ENCODE data around the gene SLC6A18. TPM values are rescaled to one million over a fixed set of nuclear protein-coding genes. Genes with fewer than 3 reads are reported as not detected.

The SLC6A18 gene
- total RNA-seq, 4 donors from 2014 or later = not detected

DNA sequence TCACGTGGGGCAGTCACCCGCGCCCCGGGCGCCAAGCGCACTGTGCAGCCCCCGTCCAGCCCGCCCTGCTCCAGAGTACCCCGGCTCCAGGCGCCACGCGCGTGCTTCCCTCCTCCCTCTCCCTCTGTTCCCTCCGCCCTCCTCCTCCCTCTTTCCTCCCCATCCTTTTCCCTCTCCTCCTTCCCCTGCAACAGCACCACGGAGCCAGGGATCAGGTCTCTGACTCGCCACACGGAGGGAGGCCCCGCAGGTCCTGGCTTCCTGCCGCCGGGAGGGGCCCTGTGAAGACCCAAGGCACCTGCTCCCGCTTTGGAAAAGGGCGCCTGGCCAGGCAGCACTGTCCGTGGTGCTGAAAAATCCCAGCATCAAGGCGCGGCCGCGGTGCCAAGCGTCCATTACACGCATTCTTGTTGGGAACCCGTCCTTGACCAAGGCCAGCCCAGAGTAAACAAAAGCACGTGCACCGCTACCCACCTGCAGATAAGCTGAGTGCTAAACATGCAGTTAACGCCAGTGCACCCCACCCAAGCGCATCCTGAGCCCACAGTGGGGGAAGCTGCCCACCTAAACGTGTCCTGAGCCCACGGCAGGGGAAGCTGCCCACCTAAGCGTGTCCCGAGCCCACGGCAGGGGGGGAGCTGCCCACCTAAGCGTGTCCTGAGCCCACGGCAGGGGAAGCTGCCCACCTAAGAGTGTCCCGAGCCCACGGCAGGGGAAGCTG lies 21.7 kb downstream of the SLC6A18 start:
- TF ChIP-seq, protein P1, sequence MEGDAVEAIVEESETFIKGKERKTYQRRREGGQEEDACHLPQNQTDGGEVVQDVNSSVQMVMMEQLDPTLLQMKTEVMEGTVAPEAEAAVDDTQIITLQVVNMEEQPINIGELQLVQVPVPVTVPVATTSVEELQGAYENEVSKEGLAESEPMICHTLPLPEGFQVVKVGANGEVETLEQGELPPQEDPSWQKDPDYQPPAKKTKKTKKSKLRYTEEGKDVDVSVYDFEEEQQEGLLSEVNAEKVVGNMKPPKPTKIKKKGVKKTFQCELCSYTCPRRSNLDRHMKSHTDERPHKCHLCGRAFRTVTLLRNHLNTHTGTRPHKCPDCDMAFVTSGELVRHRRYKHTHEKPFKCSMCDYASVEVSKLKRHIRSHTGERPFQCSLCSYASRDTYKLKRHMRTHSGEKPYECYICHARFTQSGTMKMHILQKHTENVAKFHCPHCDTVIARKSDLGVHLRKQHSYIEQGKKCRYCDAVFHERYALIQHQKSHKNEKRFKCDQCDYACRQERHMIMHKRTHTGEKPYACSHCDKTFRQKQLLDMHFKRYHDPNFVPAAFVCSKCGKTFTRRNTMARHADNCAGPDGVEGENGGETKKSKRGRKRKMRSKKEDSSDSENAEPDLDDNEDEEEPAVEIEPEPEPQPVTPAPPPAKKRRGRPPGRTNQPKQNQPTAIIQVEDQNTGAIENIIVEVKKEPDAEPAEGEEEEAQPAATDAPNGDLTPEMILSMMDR (IDR thresholded peaks at IDR 0.05) = no peak
- DNase-seq (ENCODE audit: low spot score) (no peak), ATAC-seq (ENCODE audit: low FRiP score) (no peak)

DNA sequence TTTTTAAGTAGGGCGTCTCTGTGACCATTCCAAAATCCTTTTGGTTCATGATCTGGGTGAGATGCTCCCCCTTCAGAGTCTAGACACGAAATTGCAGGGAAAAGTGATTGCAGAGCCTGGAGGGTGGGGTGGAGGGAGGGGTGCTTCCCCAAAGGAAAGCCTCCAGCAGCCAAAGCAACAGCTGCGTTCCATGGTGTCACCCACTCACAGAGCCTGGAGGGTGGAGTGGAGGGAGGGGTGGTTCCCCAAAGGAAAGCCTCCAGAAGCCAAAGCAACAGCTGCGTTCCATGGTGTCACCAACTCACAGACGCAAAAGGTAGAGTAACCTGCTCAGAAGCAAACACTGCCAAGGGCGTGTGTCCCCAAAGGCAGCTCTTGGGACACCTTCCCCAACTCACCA lies 22.6 kb downstream of the SLC6A18 start:
- TF ChIP-seq, protein P1 (IDR thresholded peaks at IDR 0.05) = no peak
- no peak for DNase-seq (ENCODE audit: low spot score)

DNA sequence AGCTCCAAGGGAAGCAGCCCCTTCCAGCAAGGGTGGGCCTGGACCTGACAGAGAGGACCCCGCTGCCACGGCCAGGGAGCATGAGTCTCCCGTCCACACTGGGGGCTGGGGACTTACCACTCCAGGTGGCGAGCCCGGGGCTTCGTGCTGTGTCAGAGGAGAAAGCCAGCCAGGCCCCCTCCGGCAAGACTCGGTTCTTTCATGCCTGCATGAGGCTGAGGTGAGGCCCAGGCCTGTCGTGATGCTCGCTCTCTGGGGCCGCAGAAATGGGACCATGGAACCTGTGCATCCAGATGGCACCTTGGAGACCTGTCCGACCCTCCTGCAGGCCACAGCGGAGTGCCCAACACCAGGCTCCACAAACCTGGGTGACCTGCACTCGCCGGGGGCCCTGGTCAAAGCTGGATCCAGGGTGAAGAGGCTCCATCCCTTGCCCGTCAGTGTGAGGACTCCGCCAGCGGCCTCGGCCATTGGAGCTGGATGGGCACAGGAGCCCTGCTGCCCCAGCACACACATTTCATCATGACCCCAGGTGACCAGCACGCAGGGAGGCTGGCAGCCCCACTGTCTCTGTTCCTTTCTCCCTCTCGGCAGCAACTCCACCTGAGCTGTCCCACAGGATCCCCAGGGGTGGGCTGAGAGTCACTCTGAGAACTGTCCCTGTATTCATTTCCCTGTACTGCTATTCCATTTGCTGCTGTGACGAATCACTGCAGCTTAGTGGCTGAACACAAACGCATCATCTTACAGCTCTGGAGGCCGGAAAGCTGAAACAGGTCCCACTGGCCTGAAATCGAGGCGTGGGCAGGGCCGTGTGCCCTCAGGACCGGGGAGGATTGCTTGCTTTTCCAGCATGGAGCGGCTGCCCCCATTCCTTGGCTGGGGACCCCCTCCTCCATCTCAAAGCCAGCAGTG lies 24.4 kb downstream of the SLC6A18 start:
- ATAC-seq (ENCODE audit: low FRiP score) (no peak), DNase-seq (ENCODE audit: low spot score) (no peak)
- TF ChIP-seq, protein P1 (IDR thresholded peaks at IDR 0.05) = no peak

More for the DNA sequence above, 22.6 kb downstream of the SLC6A18 start:
- no peak for ATAC-seq (ENCODE audit: low FRiP score)

DNA sequence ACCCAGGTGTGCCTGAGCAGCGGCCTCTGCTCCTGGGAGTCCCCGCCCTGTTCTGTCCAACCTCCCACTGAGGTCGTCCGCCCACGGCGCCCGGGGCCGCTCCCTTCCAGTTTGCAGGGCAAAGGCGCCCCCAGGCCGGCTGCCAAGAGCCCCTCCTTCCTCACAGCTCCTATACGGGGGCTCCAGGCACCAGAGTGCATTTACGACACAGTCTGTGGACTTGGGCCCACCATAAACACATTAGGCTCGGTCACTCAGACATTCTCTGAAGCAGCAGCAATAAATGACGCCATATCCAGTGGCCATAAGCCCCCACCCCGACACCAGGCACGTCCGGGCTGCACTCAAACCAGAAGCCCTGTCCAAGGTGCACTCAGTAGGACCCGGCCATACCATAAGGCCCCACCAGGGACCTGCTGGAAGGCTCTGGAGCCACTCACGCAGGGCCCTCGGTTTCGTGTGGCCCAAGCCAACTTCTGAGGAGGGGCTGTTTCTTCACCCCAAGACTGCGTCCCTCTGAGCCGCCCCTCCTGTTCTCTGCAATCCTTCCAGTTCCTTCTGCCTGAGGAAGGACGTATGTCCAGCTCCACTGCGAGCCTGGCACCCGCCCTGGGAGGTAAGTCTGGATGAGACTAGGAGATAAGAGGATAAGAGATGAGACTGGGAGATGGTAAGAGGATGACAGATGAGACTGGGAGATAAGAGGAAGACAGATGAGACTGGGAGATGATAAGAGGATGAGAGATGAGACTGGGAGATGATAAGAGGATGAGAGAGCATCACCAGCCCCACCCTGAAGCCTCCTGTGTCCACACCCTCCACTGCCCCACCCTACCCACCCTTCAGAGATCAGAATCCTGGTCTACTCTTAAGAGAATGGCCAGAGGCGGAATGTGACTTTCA lies 26.7 kb downstream of the SLC6A18 start:
- ATAC-seq (ENCODE audit: low FRiP score) (no peak), DNase-seq (ENCODE audit: low spot score) (no peak)
- TF ChIP-seq, protein P1 (IDR thresholded peaks at IDR 0.05) = no peak

DNA sequence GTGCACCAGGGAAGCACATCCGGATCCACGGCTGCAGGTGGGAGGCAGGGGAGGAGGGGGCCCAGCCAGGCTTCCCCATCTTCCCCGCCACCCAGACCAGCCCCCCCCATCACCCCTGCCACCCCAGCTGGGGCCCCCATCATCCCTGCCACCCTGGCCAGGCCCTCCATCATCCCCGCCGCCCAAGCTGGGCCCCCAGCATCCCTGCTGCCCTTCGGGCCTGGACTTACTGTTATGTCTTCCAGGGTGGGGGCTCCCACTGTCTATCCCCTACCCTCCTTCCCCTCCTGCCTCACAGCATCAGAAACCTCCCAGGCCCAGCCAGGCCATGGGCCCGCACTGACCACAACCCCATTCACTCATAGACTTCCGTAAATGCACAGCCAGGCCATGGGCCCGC lies 27.5 kb downstream of the SLC6A18 start:
- ATAC-seq (ENCODE audit: low FRiP score) (no peak), DNase-seq (ENCODE audit: low spot score) (no peak)
- TF ChIP-seq, protein P1 (IDR thresholded peaks at IDR 0.05) = no peak

DNA sequence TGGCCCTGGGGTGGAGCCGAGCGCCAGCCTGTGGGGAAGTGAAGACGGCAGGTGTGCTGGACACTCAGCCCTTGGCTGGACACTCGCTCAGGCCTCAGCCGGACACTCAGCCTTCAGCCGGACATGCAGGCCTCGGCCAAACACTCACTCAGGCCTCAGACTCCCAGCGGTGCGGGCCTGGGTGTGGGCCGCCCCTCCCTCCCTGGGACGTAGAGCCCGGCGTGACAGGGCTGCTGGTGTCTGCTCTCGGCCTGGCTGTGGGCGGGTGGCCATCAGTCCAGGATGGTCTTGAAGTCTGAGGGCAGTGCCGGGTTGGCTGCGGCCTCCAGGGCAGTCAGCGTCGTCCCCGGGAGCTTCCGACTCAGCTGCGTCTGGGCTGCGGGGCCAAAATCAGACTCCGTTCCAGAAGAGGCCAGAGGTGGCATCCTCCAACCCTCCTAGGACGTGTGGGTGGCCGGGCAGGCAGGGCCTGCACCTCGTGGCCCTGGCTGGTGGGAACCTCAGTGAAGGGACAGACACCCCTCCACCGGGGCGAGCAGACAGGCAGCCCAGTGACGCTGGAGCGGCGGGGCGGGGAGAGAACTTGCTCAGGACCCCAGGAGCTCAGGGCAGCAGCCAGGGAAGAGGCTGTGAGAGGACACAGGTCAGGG lies 28.4 kb downstream of the SLC6A18 start:
- DNase-seq (ENCODE audit: low spot score) (no peak), ATAC-seq (ENCODE audit: low FRiP score) (no peak)
- TF ChIP-seq, protein P1 (IDR thresholded peaks at IDR 0.05) = no peak
